ENCODE data around the gene OVCA2.
"Not testable (repeated sequence)": the region's sequence is repeated elsewhere in the genome, so short reads cannot be mapped to it uniquely, and the experiment has no call there.

Gene OVCA2

GRCh38 chr17:2008332-2009126 lies 33.3 kb upstream of the OVCA2 start:
- DNase-seq (ENCODE audit: low read depth), result no peak
- no peak overlapping the region for H3K4me3 ChIP-seq (ENCODE audit: control insufficient read depth, low read depth, low read length)
- TF ChIP-seq CTCF (conservative IDR thresholded peaks at IDR 0.05; ENCODE audit: control insufficient read depth, insufficient read depth, low read depth, low read length), result no peak

GRCh38 chr17:2009737-2010136 lies 32.1 kb upstream of the OVCA2 start:
- no peak overlapping the region for H3K4me3 ChIP-seq (ENCODE audit: control insufficient read depth, low read depth, low read length)
- no peak for DNase-seq (ENCODE audit: low read depth)
- TF ChIP-seq CTCF (conservative IDR thresholded peaks at IDR 0.05; ENCODE audit: control insufficient read depth, insufficient read depth, low read depth, low read length), result no peak

GRCh38 chr17:2011411-2012371 lies 30.1 kb upstream of the OVCA2 start:
- no peak for TF ChIP-seq CTCF (conservative IDR thresholded peaks at IDR 0.05; ENCODE audit: control insufficient read depth, insufficient read depth, low read depth, low read length)
- no peak overlapping the region for H3K4me3 ChIP-seq (ENCODE audit: control insufficient read depth, low read depth, low read length)
- peak; percentile 49 for DNase-seq (ENCODE audit: low read depth)

- no peak for DNase-seq (ENCODE audit: low read depth)
- no peak overlapping the region for H3K4me3 ChIP-seq (ENCODE audit: control insufficient read depth, low read depth, low read length)
- no peak for TF ChIP-seq CTCF (conservative IDR thresholded peaks at IDR 0.05; ENCODE audit: control insufficient read depth, insufficient read depth, low read depth, low read length)
Measured at GRCh38 chr17:2012499-2012898, 29.3 kb upstream of the OVCA2 start.

GRCh38 chr17:2013220-2013993 lies 28.4 kb upstream of the OVCA2 start:
- not testable (repeated sequence) for DNase-seq (ENCODE audit: low read depth); H3K4me3 ChIP-seq (ENCODE audit: control insufficient read depth, low read depth, low read length)

GRCh38 chr17:2013994-2014317 lies 27.9 kb upstream of the OVCA2 start:
- no peak for TF ChIP-seq CTCF (conservative IDR thresholded peaks at IDR 0.05; ENCODE audit: control insufficient read depth, insufficient read depth, low read depth, low read length)
- DNase-seq (ENCODE audit: low read depth), result no peak
- no peak overlapping the region for H3K4me3 ChIP-seq (ENCODE audit: control insufficient read depth, low read depth, low read length)
